Skeletal muscle cell (primary cell): ENCODE measurements around the gene EIF5A2.

Experiments
- DNase-seq: peaks from one replicate; pipeline ENCODE4 v3.0.0-alpha.2; 2010; ENCODE audit warnings: low read depth
- H3K4me3 ChIP-seq: 2 replicates; pipeline ENCODE4 v1.5.1; 2011; ENCODE audit warnings: low read depth, mild to moderate bottlenecking, control low read depth, low read length, moderate library complexity

Gene EIF5A2

DNA sequence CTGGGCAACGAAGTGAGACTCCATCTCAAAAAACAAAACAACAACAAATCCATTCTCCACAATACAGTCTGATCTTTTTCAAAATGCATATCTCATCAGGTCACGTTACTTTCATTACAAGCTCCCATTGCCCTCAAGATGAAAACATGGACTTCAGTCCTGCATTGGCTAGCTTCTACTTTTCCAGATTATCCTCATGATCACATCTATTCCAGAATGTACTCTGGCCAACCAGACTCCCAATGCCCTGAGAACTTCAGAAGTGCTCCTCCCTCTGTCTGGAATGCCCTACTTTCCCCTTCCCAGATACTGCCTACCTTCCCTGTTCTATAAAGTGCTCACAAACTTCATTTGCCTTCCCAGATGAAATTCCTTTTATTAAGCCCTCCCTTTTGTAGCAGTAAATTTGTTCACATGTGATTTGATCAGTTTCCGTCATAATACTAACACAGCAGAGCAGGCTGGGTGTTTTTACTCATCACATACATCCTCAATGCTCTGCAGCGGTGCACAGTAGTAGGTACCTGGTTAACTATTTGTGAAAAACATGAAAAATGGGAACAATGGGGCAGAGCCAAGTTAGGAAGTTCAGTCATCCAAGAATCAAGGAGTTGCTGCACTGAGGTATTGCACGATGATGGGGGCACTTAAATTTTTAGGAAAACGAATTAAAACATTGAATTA lies 43.8 kb downstream of the EIF5A2 start:
- H3K4me3 ChIP-seq = no peak overlapping the region
- no peak for DNase-seq

DNA sequence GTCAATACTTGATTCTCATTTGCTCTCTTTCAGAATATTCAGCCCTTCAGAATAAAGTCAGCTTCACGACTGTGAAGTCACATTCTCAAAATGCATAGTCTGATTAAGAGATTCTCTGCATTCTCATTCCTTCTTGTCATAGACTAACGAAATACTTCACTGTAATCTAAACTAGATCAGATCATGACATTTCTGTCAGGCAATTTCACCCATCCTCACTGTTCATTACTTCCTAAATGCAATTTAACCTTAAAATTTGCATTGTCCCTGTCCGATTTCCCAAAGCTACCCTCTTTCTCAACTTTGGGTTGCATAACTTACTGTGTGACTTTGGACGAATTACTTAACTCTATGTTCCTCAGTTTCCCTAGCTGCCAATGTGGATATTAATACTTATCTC lies 44.6 kb downstream of the EIF5A2 start:
- H3K4me3 ChIP-seq = no peak overlapping the region
- no peak for DNase-seq

DNA sequence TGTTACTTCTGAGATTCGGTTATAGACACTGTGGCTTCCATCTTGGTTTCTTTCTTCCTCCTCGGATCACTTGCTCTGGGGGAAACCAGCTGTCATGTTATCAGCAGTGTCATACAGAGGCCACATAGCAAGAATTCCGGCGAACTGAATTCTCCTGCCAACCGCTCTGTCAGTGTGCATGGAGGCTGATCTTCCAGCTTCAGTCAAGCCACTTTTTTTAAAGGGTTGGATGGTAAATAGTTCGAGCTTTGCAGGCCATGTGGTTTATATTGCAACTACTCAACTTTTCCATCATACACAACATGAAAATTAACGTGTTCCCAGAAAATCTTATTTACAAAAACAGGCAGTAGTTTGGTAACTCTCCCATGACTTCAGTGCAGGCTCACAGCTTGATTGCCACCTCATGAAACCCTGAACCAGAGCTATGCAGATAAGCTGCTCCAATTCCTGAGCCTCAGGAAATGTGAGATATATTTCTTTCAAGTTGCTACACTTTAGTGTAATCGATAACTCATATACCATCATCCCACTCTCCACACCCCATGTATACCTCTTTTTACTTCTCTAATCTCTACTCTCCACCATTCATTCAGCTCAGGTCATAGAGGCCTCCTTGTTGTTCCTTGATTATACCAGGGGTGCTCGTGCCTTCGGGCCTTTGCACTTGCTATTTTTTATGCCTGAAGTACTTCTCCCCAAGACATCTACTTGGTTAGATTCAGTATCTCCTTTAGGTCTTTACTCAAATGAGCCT lies 45.6 kb downstream of the EIF5A2 start:
- DNase-seq = no peak
- no peak overlapping the region for H3K4me3 ChIP-seq

DNA sequence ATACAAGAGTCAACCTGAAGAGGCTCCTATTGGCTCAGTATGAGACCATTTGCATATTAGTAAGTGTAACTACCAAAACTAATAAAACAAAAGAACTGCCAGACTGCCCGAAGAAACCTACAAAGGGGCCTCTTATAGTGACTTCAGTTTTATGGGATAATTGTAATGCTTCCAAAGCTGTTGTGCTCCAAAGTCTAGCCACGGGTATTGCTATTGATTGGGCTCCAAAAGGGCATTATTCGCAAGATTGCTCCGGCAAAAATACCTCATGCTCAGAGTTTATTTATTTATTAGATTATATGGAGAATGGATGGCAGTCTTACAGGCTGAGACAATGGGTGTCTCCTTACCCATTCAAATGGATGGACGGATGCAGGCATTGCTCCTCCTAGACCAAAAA lies 49.8 kb downstream of the EIF5A2 start:
- H3K4me3 ChIP-seq = no peak overlapping the region
- DNase-seq = no peak

DNA sequence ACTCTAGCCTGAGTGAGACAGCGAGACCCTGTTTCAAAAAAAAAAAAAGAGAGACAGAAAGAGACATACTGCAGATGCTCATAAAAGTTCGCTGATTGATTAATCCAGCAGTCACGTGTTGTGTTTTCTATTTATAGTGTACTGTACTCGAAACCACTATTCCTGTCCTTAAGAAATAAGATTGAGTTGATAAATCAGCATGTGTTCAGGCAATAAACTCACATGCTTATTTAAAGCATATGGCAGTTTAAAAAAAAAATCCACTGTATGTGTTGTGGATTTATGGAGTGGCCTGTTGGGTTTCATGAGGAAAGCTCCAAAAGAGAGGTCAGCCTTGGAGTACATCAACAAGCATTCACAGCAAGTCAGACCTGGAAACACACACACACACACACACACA lies 56.1 kb downstream of the EIF5A2 start:
- H3K4me3 ChIP-seq = no peak overlapping the region

DNA sequence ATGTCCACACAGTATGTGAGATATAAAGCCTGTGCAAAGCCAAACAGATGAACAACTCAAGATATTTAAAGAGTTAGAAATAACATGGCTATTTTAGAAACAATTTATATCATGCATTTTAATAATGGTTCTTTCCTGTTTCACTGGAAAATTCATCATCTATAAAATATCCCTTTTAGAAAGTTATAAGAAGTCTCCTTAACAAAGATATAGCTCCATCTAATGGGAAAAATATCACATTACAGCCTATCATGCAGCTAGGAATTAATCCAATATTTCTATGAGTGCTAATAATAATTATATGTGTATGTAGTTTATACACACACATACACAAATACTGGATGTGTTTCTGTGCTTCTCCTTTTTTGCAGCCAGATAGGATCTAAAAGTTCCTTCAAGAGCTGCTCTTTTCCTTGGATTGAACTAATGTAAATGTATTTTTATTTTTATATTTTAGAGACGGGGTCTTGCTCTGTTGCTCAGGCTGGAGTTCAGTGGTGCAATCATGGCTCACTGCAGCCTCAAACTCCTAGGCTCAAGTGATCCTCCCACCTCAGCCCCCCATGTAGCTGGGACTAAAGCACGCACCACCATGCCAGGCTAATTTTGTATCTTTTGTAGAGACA lies 60.0 kb downstream of the EIF5A2 start:
- no peak for DNase-seq

More for the DNA sequence above, 56.1 kb downstream of the EIF5A2 start:
- DNase-seq = no peak

DNA sequence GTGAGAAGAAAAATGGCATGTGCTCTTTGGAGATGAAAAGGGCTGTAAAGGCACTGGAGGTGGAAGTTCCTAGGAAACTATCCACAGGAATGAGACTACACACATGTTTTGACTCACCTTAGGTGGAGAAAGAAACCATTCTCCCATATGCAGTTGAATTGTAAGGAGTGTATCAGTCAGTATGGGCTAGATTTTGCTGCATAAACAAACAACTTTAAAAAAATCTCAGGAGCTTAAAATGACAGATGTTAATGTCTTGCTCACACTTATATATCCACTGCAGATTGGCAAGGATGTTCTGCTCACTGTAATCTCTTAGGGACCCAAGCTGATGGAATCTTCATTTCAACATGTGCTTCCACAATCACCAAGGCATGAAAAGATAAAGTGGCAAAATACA lies 64.1 kb downstream of the EIF5A2 start:
- no peak overlapping the region for H3K4me3 ChIP-seq
- DNase-seq = no peak

More for the DNA sequence above, 60.0 kb downstream of the EIF5A2 start:
- H3K4me3 ChIP-seq = no peak overlapping the region

DNA sequence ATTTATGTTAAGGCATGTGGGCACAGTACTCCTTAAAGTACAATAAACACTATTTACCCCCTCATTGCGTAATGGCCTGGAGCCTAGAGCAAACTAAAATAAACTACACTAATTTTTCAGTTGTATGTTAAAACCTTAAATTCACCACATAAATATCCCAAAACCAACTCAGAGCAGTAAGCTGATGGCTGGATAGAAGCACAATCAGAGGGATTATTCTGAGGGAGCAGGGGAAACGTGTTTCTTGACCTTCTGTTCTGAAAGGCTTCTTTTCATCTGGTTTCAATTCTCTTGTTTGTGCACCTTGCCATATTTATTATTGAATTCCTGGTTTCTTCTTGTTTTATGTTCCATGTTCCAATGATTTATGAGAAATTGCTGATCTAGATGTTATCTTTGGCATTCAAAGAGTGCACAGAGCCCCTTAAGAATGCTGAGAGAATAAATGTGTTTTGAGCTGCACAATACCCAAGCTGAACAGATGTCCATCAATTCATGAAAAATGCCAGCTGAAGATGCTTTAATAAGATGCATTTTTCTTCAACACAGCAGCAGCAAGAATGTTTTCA lies 68.1 kb downstream of the EIF5A2 start:
- DNase-seq = peak; percentile 18
- no peak overlapping the region for H3K4me3 ChIP-seq

DNA sequence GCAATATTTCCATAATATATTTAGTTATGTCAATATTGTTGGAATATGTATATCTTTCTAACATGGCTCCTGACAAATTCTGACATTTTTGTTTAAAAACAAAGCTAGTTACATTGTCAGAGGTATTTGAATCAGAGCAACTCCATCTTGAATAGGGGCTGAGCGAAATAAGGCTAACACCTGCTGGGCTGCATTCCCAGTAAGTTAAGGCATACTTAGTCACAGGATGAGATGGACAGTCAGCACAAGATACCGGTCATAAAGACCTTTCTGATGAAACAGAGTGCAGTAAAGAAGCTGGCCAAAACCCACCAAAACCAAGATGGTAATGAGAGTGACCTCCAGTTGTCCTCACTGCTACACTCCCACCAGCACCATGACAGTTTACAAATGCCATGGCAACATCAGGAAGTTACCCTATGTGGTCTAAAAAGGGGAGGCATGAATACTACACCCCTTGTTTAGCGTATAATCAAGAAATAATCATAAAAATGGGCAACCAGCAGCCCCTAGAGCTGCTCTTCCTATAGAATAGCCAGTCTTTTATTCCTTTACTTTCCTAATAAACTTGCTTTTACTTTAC lies 68.8 kb downstream of the EIF5A2 start:
- no peak overlapping the region for H3K4me3 ChIP-seq
- DNase-seq = no peak
